LNCaP clone FGC (cell line): Measurements from ENCODE around the gene TSPAN14.

Experiments used
- DNase-seq: peaks from one replicate; pipeline ENCODE4 v3.0.0-alpha.2; 2011; ENCODE audit warnings: low read depth
- H3K4me3 ChIP-seq: 2 replicates; pipeline ENCODE4 v1.5.1; 2011; ENCODE audit warnings: mild to moderate bottlenecking, low read depth, low read length, control low read depth
- TF ChIP-seq, protein P1 (sequence below): IDR thresholded peaks from 2 replicates; pipeline ENCODE4 v1.5.1; 2012; ENCODE audit warnings: mild to moderate bottlenecking; ENCODE audit not compliant: control insufficient read depth, insufficient read depth; ENCODE audit errors: extremely low read depth

Gene TSPAN14

DNA sequence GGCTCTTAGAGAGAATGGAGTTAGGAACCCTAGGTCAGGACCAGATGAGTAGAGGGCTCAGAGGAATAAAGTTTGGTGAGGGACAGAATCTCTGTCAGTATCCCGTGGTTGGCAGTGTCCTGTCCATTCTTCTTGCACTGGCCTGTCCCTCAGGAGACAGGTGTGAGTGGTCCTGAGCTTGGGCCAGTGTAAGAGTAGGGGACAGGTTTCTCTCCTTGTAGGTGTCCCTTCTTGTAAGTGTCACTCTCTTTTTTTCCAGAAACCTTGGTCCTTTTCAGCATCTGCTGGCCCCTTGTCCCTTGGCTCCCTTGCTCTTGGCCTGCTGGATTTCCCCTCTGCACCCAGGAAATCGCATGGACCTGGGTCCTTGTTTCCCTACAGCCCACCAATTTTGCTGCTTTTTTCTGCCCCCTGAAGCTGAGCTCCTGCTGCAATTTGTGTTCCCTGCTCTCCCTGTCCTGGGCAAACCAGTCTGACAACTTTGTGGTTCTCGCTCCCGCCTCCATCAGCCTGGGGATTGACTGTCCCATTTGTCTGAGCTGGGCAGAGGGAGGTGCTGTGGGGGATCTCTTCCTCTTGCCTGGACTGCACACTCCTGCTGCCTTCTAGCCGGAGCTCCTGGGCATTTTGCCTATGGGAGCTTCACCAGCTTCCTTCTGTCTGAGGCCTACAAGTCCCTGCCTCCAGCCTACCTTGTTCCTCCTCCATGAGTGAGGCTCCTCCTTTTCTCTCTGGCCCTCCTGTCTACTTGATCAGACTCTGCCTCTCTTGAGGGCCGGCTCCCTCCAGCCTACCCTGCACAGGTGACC lies 6.5 kb downstream of the TSPAN14 start:
- peak; percentile 100 for DNase-seq
- peak overlapping the region; percentile 39 for H3K4me3 ChIP-seq
- TF ChIP-seq, protein P1, sequence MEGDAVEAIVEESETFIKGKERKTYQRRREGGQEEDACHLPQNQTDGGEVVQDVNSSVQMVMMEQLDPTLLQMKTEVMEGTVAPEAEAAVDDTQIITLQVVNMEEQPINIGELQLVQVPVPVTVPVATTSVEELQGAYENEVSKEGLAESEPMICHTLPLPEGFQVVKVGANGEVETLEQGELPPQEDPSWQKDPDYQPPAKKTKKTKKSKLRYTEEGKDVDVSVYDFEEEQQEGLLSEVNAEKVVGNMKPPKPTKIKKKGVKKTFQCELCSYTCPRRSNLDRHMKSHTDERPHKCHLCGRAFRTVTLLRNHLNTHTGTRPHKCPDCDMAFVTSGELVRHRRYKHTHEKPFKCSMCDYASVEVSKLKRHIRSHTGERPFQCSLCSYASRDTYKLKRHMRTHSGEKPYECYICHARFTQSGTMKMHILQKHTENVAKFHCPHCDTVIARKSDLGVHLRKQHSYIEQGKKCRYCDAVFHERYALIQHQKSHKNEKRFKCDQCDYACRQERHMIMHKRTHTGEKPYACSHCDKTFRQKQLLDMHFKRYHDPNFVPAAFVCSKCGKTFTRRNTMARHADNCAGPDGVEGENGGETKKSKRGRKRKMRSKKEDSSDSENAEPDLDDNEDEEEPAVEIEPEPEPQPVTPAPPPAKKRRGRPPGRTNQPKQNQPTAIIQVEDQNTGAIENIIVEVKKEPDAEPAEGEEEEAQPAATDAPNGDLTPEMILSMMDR, result no peak

DNA sequence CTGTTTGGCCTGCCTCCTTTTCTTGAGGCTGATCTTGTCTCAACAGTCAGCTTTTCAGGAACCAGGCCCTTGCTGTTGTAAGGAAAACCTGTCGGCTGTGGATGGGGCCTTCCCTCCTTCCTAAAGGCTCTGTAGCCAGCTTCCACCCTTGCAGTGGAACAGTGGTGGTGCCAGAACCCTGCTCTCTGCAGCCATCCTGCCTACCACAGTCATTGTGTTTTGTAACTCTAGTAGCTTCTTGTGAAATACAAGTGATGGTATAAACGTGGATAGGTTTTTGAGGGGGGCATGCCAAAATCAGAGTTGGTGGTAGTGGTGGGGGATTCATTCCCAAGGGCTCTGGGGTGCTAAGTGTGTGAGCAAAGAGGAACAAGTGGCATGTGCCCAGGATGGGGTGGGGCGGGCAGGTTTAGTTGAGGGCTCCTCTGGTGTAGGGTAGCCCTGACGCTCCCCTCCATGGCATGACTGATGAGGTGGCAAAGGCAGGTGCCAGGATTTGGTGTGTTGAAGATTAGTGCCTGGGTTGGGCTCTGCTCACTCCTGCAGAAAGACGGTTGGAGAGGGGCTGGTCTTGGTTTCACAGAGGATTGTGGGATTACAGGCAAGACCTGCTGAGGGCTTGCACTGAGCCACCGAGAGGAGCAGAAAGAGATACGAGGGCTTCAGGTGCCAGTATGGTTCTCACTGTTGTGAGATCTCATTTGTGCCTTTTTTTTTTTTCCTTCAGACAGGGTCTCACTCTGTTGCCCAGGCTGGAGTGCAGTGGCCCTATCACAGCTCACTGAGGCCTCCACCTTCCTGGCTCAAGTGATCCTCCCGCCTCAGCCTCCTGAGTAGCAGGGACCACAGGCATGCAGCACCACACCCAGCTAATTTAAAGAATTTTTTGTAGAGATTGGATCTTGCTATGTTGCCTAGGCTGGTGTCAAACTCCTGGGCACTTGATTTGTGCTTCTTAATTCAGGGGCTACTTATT lies 7.4 kb downstream of the TSPAN14 start:
- no peak for DNase-seq
- TF ChIP-seq, protein P1, result no peak
- H3K4me3 ChIP-seq, result 0 out of 2 replicates have a peak overlapping the region, but pooled peaks have one; percentile 10

DNA sequence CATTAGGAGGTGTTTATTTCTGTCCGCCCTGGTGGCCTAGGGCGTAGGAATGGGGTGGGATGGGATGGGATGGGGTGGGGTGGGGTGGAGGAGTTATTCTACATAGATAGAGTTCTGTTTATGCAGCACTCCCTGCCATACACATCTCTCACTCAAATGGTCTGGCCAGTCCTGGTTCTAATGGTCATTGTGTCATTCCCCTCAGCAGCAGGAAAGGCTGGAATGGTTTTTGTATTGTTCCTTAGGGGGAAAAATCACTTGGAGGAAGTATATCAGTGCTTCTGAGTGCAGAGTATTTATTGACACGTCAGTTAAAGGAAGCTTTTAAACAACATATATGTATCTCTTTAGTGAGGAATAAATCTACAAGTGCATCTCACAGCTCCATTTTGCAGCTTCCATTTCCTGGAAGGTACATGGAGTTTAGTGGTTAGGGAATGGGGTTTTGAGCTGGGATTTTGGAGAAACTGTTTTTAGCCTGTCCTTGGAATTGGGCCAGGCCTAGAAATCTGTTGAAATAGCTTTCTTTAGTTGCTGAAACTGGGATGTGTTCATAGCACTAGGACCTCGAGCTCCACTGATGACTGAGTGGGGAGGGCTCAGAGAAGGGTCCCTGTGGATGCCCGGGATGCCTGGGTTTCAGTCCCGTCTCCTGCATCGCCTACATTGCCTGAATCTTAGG lies 8.3 kb downstream of the TSPAN14 start:
- DNase-seq, result no peak
- no peak overlapping the region for H3K4me3 ChIP-seq
- TF ChIP-seq, protein P1, result no peak

DNA sequence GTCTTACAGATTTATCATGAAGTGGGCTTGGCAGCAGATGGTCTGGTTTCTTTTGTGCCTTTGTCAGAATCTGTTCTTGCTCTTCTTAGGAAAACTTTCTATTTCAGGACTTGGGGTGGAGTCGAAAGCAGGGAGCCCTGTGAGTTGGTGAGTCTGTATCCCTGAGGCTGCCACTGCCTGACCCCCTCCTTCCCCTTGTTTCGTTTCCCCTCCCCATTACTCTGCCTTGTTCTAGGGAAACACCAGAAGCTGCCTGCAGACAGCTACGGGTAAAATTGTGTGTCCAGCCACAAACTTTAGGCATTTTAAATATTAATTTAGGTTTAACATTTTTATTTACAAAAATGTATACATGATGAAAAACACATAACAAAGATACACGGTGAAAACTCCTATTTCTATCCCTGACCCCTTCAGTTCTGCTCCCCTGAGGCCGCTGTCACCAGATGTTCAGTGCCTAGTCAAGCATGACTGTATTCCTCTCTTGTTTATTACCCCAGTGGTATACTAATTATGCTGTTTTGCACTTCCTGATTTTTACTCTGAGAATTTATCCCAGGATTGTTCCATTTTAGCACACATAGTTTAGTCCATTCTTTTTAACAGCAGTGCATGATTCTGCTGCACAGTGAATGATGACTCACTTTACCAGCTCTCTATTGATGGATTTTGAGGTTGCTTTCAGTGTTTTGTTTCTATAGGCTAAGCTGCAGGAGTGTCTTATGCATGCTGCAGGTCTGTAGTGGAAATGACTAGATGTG lies 9.1 kb downstream of the TSPAN14 start:
- no peak for DNase-seq
- H3K4me3 ChIP-seq, result no peak overlapping the region
- TF ChIP-seq, protein P1, result no peak

DNA sequence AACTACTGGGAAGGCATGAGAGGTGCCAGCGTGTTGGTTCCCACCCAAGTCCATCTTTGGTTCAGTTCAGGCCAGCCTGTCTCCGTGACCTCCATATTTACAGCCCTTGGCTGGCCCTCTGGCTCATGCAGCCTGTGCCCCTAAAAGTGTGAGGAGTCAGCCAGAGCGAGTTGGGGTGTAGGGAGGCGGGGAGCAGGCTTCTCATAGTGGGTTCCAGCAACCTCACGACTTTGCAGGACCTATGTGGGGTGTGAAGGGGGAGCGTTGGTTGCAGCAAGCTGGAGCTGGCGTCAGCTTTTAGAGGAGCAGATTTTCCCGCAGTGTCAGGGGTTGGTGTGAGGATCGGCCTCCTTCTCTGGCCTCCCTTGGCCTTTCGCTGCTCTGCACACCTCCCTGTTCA lies 9.8 kb downstream of the TSPAN14 start:
- TF ChIP-seq, protein P1, result no peak
- DNase-seq, result no peak
- H3K4me3 ChIP-seq, result no peak overlapping the region
